ENCODE measurements around the gene COL13A1.

GRCh38 chr10:69916118-69916517 is 114.4 kb downstream of the COL13A1 start:
- TF ChIP-seq POLR2A (IDR thresholded peaks at IDR 0.05) = no peak
- TF ChIP-seq, protein P1, sequence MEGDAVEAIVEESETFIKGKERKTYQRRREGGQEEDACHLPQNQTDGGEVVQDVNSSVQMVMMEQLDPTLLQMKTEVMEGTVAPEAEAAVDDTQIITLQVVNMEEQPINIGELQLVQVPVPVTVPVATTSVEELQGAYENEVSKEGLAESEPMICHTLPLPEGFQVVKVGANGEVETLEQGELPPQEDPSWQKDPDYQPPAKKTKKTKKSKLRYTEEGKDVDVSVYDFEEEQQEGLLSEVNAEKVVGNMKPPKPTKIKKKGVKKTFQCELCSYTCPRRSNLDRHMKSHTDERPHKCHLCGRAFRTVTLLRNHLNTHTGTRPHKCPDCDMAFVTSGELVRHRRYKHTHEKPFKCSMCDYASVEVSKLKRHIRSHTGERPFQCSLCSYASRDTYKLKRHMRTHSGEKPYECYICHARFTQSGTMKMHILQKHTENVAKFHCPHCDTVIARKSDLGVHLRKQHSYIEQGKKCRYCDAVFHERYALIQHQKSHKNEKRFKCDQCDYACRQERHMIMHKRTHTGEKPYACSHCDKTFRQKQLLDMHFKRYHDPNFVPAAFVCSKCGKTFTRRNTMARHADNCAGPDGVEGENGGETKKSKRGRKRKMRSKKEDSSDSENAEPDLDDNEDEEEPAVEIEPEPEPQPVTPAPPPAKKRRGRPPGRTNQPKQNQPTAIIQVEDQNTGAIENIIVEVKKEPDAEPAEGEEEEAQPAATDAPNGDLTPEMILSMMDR (IDR thresholded peaks at IDR 0.05 in 8 of 11, conservative IDR thresholded peaks at IDR 0.05 in 3 of 11) = no peak
- TF ChIP-seq POLR2AphosphoS5 (IDR thresholded peaks at IDR 0.05) = no peak
